ENCODE measurements around the gene THY1. TPM values are rescaled to one million over a fixed set of nuclear protein-coding genes. Genes with fewer than 3 reads are reported as not detected.

THY1 gene
- total and polyA plus RNA-seq, 2 of the 8 experiments (the other 6 are each of a cell fraction or from before 2014, with no cell fraction given), result 286 to 2,479 TPM

GRCh38 chr11:119450590-119451326 is 27.8 kb upstream of the THY1 start:
- no peak for FAIRE-seq
- Histone ChIP-seq H4K5ac (ENCODE audit: insufficient read length, low read depth, low read length) (no peak overlapping the region), H4K20me1 (replicated peaks in 1 of 2; ENCODE audit: control insufficient read depth in 1 of 2, insufficient read depth in 2 of 2, low read length in 2 of 2) (no peaks in the 10 kb centered on the region), H3K18ac (ENCODE audit: extremely low read depth, low read length) (no peak overlapping the region), H3K4me3 (ENCODE audit: extremely low read depth in 1 of 4, insufficient read depth in 2 of 4, low read depth in 3 of 4, low read length in 4 of 4) (no peak overlapping the region), H4K8ac (ENCODE audit: extremely low read depth, insufficient read depth, low read length) (no peak overlapping the region), H2AFZ (ENCODE audit: low read length) (0 out of 2 replicates have a peak overlapping the region, but pooled peaks have one; percentile 13), H3K27ac (ENCODE audit: low read depth, low read length) (no peak overlapping the region), H3K23ac (ENCODE audit: insufficient read length) (no peak overlapping the region), H2BK120ac (replicated peaks; ENCODE audit: low read depth, low read length) (no peak overlapping the region), H3K4me2 (ENCODE audit: insufficient read depth in 1 of 2, low read depth in 2 of 2, low read length in 2 of 2) (no peak overlapping the region), H3K36me3 (ENCODE audit: control insufficient read depth in 2 of 4, insufficient read depth in 4 of 4, low read length in 3 of 4) (no peaks in the 10 kb centered on the region), H2BK5ac (ENCODE audit: low read depth, low read length) (no peak overlapping the region), H3K79me1 (ENCODE audit: low read depth, low read length) (no peaks in the 10 kb centered on the region), H2AK5ac (ENCODE audit: low read depth, low read length) (no peak overlapping the region), H2BK20ac (ENCODE audit: low read length) (no peak overlapping the region), H2BK12ac (ENCODE audit: low read depth, low read length) (no peak overlapping the region), H3K9me3 (ENCODE audit: insufficient read depth in 2 of 2, low read depth in 1 of 2, low read length in 1 of 2) (no peaks in the 10 kb centered on the region), H2BK15ac (ENCODE audit: low read length) (no peak overlapping the region), H3K23me2 (ENCODE audit: low read depth, low read length) (no peaks in the 10 kb centered on the region), H3K14ac (ENCODE audit: insufficient read length) (no peak overlapping the region), H4K91ac (replicated peaks; ENCODE audit: insufficient read length, low read length) (peak overlapping the region; percentile 69), H3K9ac (replicated peaks in 1 of 4; ENCODE audit: extremely low read depth in 1 of 4, low read depth in 3 of 4, low read length in 3 of 4) (no peak overlapping the region), H3K27me3 (replicated peaks in 1 of 4; ENCODE audit: control insufficient read depth in 3 of 4, extremely low read depth in 1 of 4, insufficient read depth in 3 of 4, low read length in 3 of 4) (0 out of 7 replicates have a peak, but pooled peaks cover 0 to 2% (median 0%) of the 10 kb centered on the region in 4 experiments), H3K4ac (replicated peaks; ENCODE audit: insufficient read length, low read depth, low read length) (no peak overlapping the region), H3K4me1 (replicated peaks in 1 of 4; ENCODE audit: control insufficient read depth in 3 of 4, insufficient read depth in 4 of 4, low read length in 3 of 4) (no peaks in the 10 kb centered on the region), H3K56ac (replicated peaks; ENCODE audit: insufficient read length, low read depth, low read length) (no peak overlapping the region), H3K79me2 (ENCODE audit: control insufficient read depth in 1 of 2, insufficient read depth in 2 of 2, low read length in 2 of 2) (no peaks in the 10 kb centered on the region)
- 87% methylated on average over 6 of the region's 6 CpGs; no CpG with 5 or more reads in 1 of the 2 experiments for WGBS, 2 experiments (ENCODE audit: extremely low coverage in 1 of 2, insufficient coverage in 1 of 2, insufficient read length in 1 of 2, insufficient replicate concordance in 2 of 2, low coverage in 1 of 2, low lambda C conversion rate in 2 of 2, missing lambda C conversion rate in 1 of 2)
- POLR2A ChIA-PET (ENCODE audit: partially characterized antibody), result no interaction called here
- no peak for DNase-seq (ENCODE audit: low read depth in 1 of 2, low spot score in 2 of 2)
- TF ChIP-seq MAX (IDR thresholded peaks at IDR 0.05) (no peak), SAP30 (IDR thresholded peaks at IDR 0.05; ENCODE audit: insufficient read depth, insufficient replicate concordance, low read length) (no peak), SIRT6 (IDR thresholded peaks at IDR 0.05; ENCODE audit: low read length) (no peak), SP4 (IDR thresholded peaks at IDR 0.05; ENCODE audit: low read length) (no peak)
- CTCF ChIA-PET (ENCODE audit: partially characterized antibody), result interaction anchor here (1.0 kb wide), 1 partner anchor 61 kb away, joined by 3 read pairs; no protein-coding TSS in a partner anchor
